CD14-positive monocyte (primary cell): Measurements from ENCODE around the gene EDC3. TPM values are rescaled to one million over a fixed set of nuclear protein-coding genes. Genes with fewer than 3 reads are reported as not detected.

Experiments
- DNase-seq, 3 donors: peaks; one replicate each; pipeline ENCODE4 v3.0.0-alpha.2; 2011 to 2022
- H2AFZ ChIP-seq: 2 replicates; pipeline ENCODE4 v1.6.0; 2012; ENCODE audit warnings: mild to moderate bottlenecking, low read depth, low read length, inconsistent platforms; ENCODE audit not compliant: insufficient read depth, poor library complexity, severe bottlenecking
- H3K27ac ChIP-seq, 2 donors: 1 replicate in 1 of 2; 2 replicates in 1 of 2; pipeline ENCODE4 v1.5.1; 2012 to 2013; ENCODE audit warnings: low read length in 2 of 2, control low read depth in 1 of 2, inconsistent platforms in 1 of 2, low read depth in 1 of 2, mild to moderate bottlenecking in 1 of 2
- H3K27me3 ChIP-seq, 2 donors: one replicate each; pipeline versions ENCODE4 v1.6.0 to v1.6.1; 2011 to 2013; ENCODE audit warnings: low read length in 2 of 2; ENCODE audit not compliant: control insufficient read depth in 2 of 2, insufficient read depth in 2 of 2
- H3K36me3 ChIP-seq, 2 donors: replicated peaks in 1 of 2; 1 replicate in 1 of 2; 2 replicates in 1 of 2; pipeline versions ENCODE4 v1.5.1 to v1.6.1; 2012 to 2013; ENCODE audit warnings: low read length in 2 of 2, control low read depth in 1 of 2, inconsistent platforms in 1 of 2, mild to moderate bottlenecking in 1 of 2; ENCODE audit not compliant: insufficient read depth in 2 of 2, control insufficient read depth in 1 of 2
- H3K4me1 ChIP-seq, 2 donors: 1 replicate in 1 of 2; 2 replicates in 1 of 2; pipeline versions ENCODE4 v1.5.1 to v1.6.1; 2012 to 2013; ENCODE audit warnings: low read length in 2 of 2, control low read depth in 1 of 2, inconsistent platforms in 1 of 2, mild to moderate bottlenecking in 1 of 2, moderate library complexity in 1 of 2; ENCODE audit not compliant: insufficient read depth in 2 of 2, control insufficient read depth in 1 of 2
- H3K4me2 ChIP-seq: replicated peaks from 2 replicates; pipeline ENCODE3; 2012; ENCODE audit warnings: low read length, moderate library complexity, mild to moderate bottlenecking; ENCODE audit not compliant: poor library complexity, severe bottlenecking; ENCODE audit errors: extremely low read depth
- H3K4me3 ChIP-seq, 3 experiments: fragments of 200-600 bp in 1 of 3; sonication (generic) in 1 of 3; replicated peaks in 1 of 3; 1 replicate in 2 of 3; 2 replicates in 1 of 3; pipeline ENCODE4 v1.5.1; 2011 to 2013; ENCODE audit warnings: low read length in 3 of 3, mild to moderate bottlenecking in 3 of 3, control low read depth in 2 of 3, low read depth in 2 of 3, inconsistent platforms in 1 of 3, moderate library complexity in 1 of 3
- H3K79me2 ChIP-seq: 2 replicates; pipeline ENCODE4 v1.6.0; 2012; ENCODE audit warnings: mild to moderate bottlenecking, control low read depth, inconsistent platforms, low read length, moderate library complexity; ENCODE audit not compliant: insufficient read depth
- H3K9ac ChIP-seq: 2 replicates; pipeline ENCODE4 v1.6.0; 2017; ENCODE audit warnings: low read length, mild to moderate bottlenecking; ENCODE audit not compliant: insufficient read depth, poor library complexity, severe bottlenecking
- H3K9me3 ChIP-seq, 2 donors: replicated peaks in 1 of 2; 1 replicate in 1 of 2; 2 replicates in 1 of 2; pipeline versions ENCODE4 v1.5.1 to v1.6.1; 2012 to 2013; ENCODE audit warnings: low read length in 2 of 2, control low read depth in 1 of 2; ENCODE audit not compliant: control insufficient read depth in 1 of 2, insufficient read depth in 1 of 2
- H4K20me1 ChIP-seq: 2 replicates; pipeline ENCODE4 v1.6.0; 2012; ENCODE audit warnings: mild to moderate bottlenecking, low read length, control low read depth, moderate library complexity; ENCODE audit not compliant: insufficient read depth
- H3K27ac Mint-ChIP-seq, 7 donors: one replicate each; pipeline ENCODE4 v1.8.0; 2020; ENCODE audit warnings: mild to moderate bottlenecking in 7 of 7, mixed read lengths in 7 of 7, moderate library complexity in 6 of 7, inconsistent platforms in 2 of 7
- H3K27me3 Mint-ChIP-seq, 3 donors: one replicate each; pipeline ENCODE4 v1.8.0; 2021 to 2022; ENCODE audit warnings: low read depth in 3 of 3, mild to moderate bottlenecking in 3 of 3, mixed read lengths in 3 of 3, moderate library complexity in 3 of 3, inconsistent platforms in 1 of 3
- H3K36me3 Mint-ChIP-seq, 2 donors: one replicate each; pipeline ENCODE4 v1.8.0; 2020; ENCODE audit warnings: mixed read lengths in 2 of 2, inconsistent platforms in 1 of 2, mild to moderate bottlenecking in 1 of 2
- H3K4me1 Mint-ChIP-seq: one replicate; pipeline ENCODE4 v1.8.0; 2020; ENCODE audit warnings: mild to moderate bottlenecking, mixed read lengths
- H3K4me3 Mint-ChIP-seq, 2 donors: one replicate each; pipeline ENCODE4 v1.8.0; 2020; ENCODE audit warnings: mild to moderate bottlenecking in 2 of 2, mixed read lengths in 2 of 2, moderate library complexity in 1 of 2
- H3K9me3 Mint-ChIP-seq, 7 donors: one replicate each; pipeline ENCODE4 v1.8.0; 2020 to 2022; ENCODE audit warnings: mixed read lengths in 7 of 7, mild to moderate bottlenecking in 6 of 7, moderate library complexity in 6 of 7, inconsistent platforms in 2 of 7
- CTCF ChIP-seq: fragments of 200-600 bp; IDR thresholded peaks from one replicate; pipeline ENCODE4 v1.8.0; 2022; ENCODE audit warnings: antibody characterized with exemption, mild to moderate bottlenecking
- WGBS: methylation state at CpG from one replicate; pipeline ENCODE4 v1.1.5; 2013; ENCODE audit warnings: missing lambda C conversion rate; ENCODE audit not compliant: insufficient coverage; 5-methylcytosine and 5-hydroxymethylcytosine counted together
- intact Hi-C, 2 donors: fragments of 100-400 bp; cut with micrococcal nuclease; formaldehyde crosslinking; loops; one replicate each; pipeline versions ENCODE4 v1.15.0 to v1.15.1; 2023
- polyA plus RNA-seq, 3 donors: library from polyadenylated mRNA; depleted of rRNA in 1 of 3; unstranded in 2 of 3; stranded (reverse) in 1 of 3; fragments of 300-500 nt in 2 of 3; fragments of >200 nt in 1 of 3; fragmentation: Illumina TruSeq in 2 of 3; gene quantifications; 1 replicate in 2 of 3; 2 replicates in 1 of 3; pipeline ENCODE4 v1.2.3, GENCODE V29; 2012 to 2021

Gene EDC3
- polyA plus RNA-seq, 3 donors: 10.0 to 14.9 (median 10.5) TPM

GRCh38 chr15:74616366-74616939, 79.4 kb downstream of the EDC3 start:
- 0% methylated on average over 13 of the region's 18 CpGs for WGBS
- no peaks in the 10 kb centered on the region for H3K27me3 ChIP-seq
- H3K79me2 ChIP-seq: peaks cover 63% of the 10 kb centered on the region
- peak overlapping the region; percentile 99 for H3K9ac ChIP-seq
- peak overlapping the region; percentile 60 for H2AFZ ChIP-seq
- peaks cover 0 to 9% (median 2%) of the 10 kb centered on the region in 3 donors for H3K27me3 Mint-ChIP-seq
- H3K36me3 ChIP-seq: peaks cover 30 to 40% of the 10 kb centered on the region in 2 donors
- peaks cover 30 to 34% of the 10 kb centered on the region in 2 donors for H3K36me3 Mint-ChIP-seq
- peak overlapping the region; percentile 83 for H3K4me2 ChIP-seq
- peak overlapping the region; percentile 94 to 97 (median 95) for H3K27ac Mint-ChIP-seq
- TF ChIP-seq CTCF: no peak
- peaks cover 53% of the 10 kb centered on the region for H4K20me1 ChIP-seq
- H3K4me3 Mint-ChIP-seq: peak overlapping the region; percentile 92 to 94
- H3K27ac ChIP-seq: peak overlapping the region; percentile 95 to 98
- peak; percentile 59 to 68 (median 64) for DNase-seq
- intact Hi-C loops: loop anchor here (5.0 to 10.0 kb wide), 4 partner anchors 69 to 154 kb away; partner anchors contain the start of genes UBL7 (in 2 of the 2) and ARID3B (in 1 of the 2)
- H3K9me3 ChIP-seq: no peaks in the 10 kb centered on the region
- H3K4me3 ChIP-seq: peak overlapping the region; percentile 92 to 99 (median 95)
- peaks cover 15 to 28% of the 10 kb centered on the region in 2 donors for H3K4me1 ChIP-seq
- peaks cover 26% of the 10 kb centered on the region for H3K4me1 Mint-ChIP-seq
- H3K9me3 Mint-ChIP-seq: peaks cover 0 to 1% (median 0%) of the 10 kb centered on the region in 7 donors

DNA sequence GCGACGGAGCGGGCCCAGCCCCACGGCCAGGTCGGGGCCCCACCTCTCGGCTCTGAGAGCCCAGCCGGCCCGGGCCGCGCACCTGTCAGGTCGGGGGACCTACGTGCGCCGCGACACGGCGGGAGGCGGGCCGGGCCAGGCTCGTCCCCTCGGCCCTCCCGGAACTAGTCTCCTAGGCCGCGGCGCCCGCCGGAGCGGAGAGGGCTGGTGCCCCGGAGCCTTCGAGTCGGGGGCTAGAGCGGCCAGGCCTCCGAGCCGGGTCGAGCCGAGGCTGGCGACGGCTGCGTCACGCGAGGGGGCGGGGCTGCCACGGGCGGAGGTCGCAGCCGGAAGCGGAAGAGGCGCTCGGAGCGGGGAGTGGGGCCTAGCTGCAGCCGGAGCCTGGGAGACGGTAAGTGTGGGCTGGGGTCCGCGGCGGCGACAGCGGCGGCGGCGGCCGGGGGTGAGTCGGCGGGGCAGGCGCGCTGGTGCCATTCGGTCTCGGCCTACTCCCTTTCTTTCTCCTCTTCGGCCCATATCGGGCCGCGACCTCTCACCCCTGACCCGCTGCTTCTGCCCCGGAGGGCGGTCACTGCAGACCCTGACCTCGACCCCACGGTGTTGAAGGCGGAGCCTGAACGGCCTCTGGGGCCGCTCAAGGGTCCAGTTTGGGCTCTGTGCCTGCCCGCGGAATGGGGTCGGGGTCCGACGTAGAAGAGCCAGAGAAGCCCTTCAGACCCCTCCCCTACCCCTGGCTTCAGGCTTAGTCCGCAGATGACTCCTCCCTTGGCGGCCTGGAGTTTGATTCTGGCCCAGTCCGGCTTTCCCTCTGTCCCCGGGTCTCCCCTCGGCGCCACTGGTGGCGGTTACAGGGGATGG, 80.1 kb downstream of the EDC3 start, which contains the start of gene CLK3:
Gene CLK3, plus strand, starts transcription at position 329 of the 858 bp plus-strand sequence. CDS start 3,361 bp downstream, outside the sequence.
- peak within 1 kb of the TSS; percentile 83 for H3K4me2 ChIP-seq
- WGBS: under 1% methylated on average over 80 of the region's 91 CpGs
- TF ChIP-seq CTCF: no peak
- H3K4me1 ChIP-seq: peaks cover 15 to 28% of the 10 kb centered on the region in 2 donors
- Mint-ChIP-seq H3K36me3 (peaks cover 23 to 27% of the 10 kb centered on the region in 2 donors), H3K27ac (peak within 1 kb of the TSS; percentile 94 to 97 (median 95)), H3K4me3 (peak within 1 kb of the TSS; percentile 93 to 94), H3K4me1 (peaks cover 26% of the 10 kb centered on the region), H3K9me3 (peaks cover 0 to 1% (median 0%) of the 10 kb centered on the region in 7 donors), H3K27me3 (peaks cover 0 to 10% (median 2%) of the 10 kb centered on the region in 3 donors)
- peaks cover 22 to 33% of the 10 kb centered on the region in 2 donors for H3K36me3 ChIP-seq
- H3K9ac ChIP-seq: peak within 1 kb of the TSS; percentile 99
- H4K20me1 ChIP-seq: peaks cover 46% of the 10 kb centered on the region
- peak; percentile 88 to 91 (median 90) for DNase-seq
- peaks cover 56% of the 10 kb centered on the region for H3K79me2 ChIP-seq
- intact Hi-C loops: loop anchor here (2.0 to 10.0 kb wide), 5 partner anchors 17 to 153 kb away; partner anchors contain the start of genes UBL7 (in 2 of the 2) and ARID3B (in 1 of the 2)
- H3K4me3 ChIP-seq: peak within 1 kb of the TSS; percentile 92 to 99 (median 95)
- peak within 1 kb of the TSS; percentile 65 for H2AFZ ChIP-seq
- no peaks in the 10 kb centered on the region for H3K9me3 ChIP-seq
- H3K27me3 ChIP-seq: no peaks in the 10 kb centered on the region
- H3K27ac ChIP-seq: peak within 1 kb of the TSS; percentile 95 to 98
